ENCODE data around the gene CHMP2A.
A peak's percentile ranks its signal among the peaks of the same experiment; 100 is the strongest.

Gene CHMP2A

GRCh38 chr19:58563823-58564222, 8.9 kb upstream of the CHMP2A start:
- DNase-seq (ENCODE audit: low read depth in 1 of 2, low spot score in 1 of 2): no peak
- H3K27ac ChIP-seq (replicated peaks): no peak overlapping the region
- TF ChIP-seq POLR2AphosphoS5 (IDR thresholded peaks at IDR 0.05; ENCODE audit: low read depth) (no peak), CTCF (IDR thresholded peaks at IDR 0.05; ENCODE audit: insufficient read depth, low read length) (no peak), GABPA (IDR thresholded peaks at IDR 0.05; ENCODE audit: low read depth) (no peak)
- TF ChIP-seq, protein P1, sequence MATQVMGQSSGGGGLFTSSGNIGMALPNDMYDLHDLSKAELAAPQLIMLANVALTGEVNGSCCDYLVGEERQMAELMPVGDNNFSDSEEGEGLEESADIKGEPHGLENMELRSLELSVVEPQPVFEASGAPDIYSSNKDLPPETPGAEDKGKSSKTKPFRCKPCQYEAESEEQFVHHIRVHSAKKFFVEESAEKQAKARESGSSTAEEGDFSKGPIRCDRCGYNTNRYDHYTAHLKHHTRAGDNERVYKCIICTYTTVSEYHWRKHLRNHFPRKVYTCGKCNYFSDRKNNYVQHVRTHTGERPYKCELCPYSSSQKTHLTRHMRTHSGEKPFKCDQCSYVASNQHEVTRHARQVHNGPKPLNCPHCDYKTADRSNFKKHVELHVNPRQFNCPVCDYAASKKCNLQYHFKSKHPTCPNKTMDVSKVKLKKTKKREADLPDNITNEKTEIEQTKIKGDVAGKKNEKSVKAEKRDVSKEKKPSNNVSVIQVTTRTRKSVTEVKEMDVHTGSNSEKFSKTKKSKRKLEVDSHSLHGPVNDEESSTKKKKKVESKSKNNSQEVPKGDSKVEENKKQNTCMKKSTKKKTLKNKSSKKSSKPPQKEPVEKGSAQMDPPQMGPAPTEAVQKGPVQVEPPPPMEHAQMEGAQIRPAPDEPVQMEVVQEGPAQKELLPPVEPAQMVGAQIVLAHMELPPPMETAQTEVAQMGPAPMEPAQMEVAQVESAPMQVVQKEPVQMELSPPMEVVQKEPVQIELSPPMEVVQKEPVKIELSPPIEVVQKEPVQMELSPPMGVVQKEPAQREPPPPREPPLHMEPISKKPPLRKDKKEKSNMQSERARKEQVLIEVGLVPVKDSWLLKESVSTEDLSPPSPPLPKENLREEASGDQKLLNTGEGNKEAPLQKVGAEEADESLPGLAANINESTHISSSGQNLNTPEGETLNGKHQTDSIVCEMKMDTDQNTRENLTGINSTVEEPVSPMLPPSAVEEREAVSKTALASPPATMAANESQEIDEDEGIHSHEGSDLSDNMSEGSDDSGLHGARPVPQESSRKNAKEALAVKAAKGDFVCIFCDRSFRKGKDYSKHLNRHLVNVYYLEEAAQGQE (IDR thresholded peaks at IDR 0.05; ENCODE audit: insufficient replicate concordance, low read depth): no peak
- H3K4me3 ChIP-seq (replicated peaks; ENCODE audit: insufficient read depth, low read length): no peak overlapping the region
- H3K27me3 ChIP-seq (ENCODE audit: insufficient read depth, poor library complexity, severe bottlenecking): no peaks in the 10 kb centered on the region

- DNase-seq (ENCODE audit: low read depth in 1 of 2, low spot score in 1 of 2): no peak
- TF ChIP-seq SPI1 (IDR thresholded peaks at IDR 0.05; ENCODE audit: borderline replicate concordance, low read depth) (no peak), GABPA (IDR thresholded peaks at IDR 0.05; ENCODE audit: low read depth) (no peak), CTCF (IDR thresholded peaks at IDR 0.05; ENCODE audit: insufficient read depth, low read length) (no peak), POLR2AphosphoS5 (IDR thresholded peaks at IDR 0.05; ENCODE audit: low read depth) (no peak; the same call in 1 of the 2 replicates)
- TF ChIP-seq, protein P1 (IDR thresholded peaks at IDR 0.05; ENCODE audit: insufficient replicate concordance, low read depth): no peak
- peak overlapping the region; percentile 21 for H3K4me3 ChIP-seq (replicated peaks; ENCODE audit: insufficient read depth, low read length)
- H3K27ac ChIP-seq (replicated peaks): no peak overlapping the region
- H3K27me3 ChIP-seq (ENCODE audit: insufficient read depth, poor library complexity, severe bottlenecking): no peaks in the 10 kb centered on the region
These were observed 8.2 kb upstream of the CHMP2A start for GRCh38 chr19:58563034-58563573.

DNA sequence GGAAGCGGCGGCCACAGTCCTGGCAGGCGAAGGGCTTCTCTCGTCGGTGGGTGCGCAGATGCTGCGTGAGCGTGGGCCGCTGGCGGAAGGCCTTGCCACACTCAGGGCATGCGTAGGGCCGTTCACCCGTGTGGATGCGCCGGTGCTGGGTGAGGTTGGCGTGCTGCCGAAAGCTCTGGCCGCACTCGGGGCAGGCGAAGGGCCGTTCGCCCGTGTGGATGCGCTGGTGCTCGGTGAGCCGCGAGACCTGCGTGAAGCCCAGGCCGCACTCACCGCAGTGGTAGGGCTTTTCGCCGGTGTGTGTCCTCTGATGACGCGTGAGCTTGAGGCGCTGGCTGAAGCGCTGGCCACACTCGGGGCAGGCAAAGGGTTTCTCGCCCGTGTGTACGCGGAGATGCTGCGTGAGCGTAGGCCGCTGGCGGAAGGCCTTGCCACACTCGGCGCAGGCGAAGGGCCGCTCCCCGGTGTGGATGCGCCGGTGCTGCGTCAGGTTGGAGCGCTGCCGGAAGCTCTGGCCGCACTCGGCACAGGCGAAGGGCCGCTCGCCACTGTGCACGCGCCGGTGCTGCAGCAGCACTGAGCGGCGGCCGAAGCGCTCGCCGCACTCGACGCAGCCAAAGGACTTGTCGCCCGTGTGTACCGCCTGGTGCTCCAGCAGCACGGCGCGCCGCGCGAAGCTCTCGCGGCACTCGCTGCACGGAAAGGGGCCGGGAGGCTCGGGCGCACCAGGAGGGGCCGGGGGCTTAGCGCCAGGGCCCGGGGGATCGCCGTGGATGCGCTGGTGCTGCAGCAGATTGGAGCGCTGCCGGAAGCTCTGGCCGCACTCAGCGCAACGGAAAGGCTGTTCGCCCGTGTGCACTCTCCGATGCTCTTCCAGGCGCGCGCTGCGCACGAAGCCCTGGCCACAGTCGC, 7.5 kb upstream of the CHMP2A start:
- DNase-seq (ENCODE audit: low read depth in 1 of 2, low spot score in 1 of 2): no peak
- TF ChIP-seq POLR2AphosphoS5 (IDR thresholded peaks at IDR 0.05; ENCODE audit: low read depth): peak; percentile 76; the same call in 1 of the 2 replicates
- TF ChIP-seq CTCF (IDR thresholded peaks at IDR 0.05; ENCODE audit: insufficient read depth, low read length): no peak
- peak; percentile 60 for TF ChIP-seq GABPA (IDR thresholded peaks at IDR 0.05; ENCODE audit: low read depth)
- no peak for TF ChIP-seq SPI1 (IDR thresholded peaks at IDR 0.05; ENCODE audit: borderline replicate concordance, low read depth)
- no peak overlapping the region for H3K27ac ChIP-seq (replicated peaks)
- no peaks in the 10 kb centered on the region for H3K27me3 ChIP-seq (ENCODE audit: insufficient read depth, poor library complexity, severe bottlenecking)
- H3K4me3 ChIP-seq (replicated peaks; ENCODE audit: insufficient read depth, low read length): peak overlapping the region; percentile 21
